ENCODE measurements around the gene NRCAM.
"Not testable (repeated sequence)": the region's sequence is repeated elsewhere in the genome, so short reads cannot be mapped to it uniquely, and the experiment has no call there.

The NRCAM gene

GRCh38 chr7:108479751-108480150, 23.5 kb upstream of the NRCAM start:
- TF ChIP-seq BHLHE40 (IDR thresholded peaks at IDR 0.05; ENCODE audit: borderline replicate concordance) (no peak), FOXA1 (IDR thresholded peaks at IDR 0.05) (no peak), TARDBP (IDR thresholded peaks at IDR 0.05) (no peak), PKNOX1 (IDR thresholded peaks at IDR 0.05) (no peak), HDGF (IDR thresholded peaks at IDR 0.05; ENCODE audit: borderline replicate concordance) (no peak), SP1 (IDR thresholded peaks at IDR 0.05) (no peak), ARNT (IDR thresholded peaks at IDR 0.05) (no peak), NFRKB (IDR thresholded peaks at IDR 0.05) (no peak), SUZ12 (IDR thresholded peaks at IDR 0.05) (no peak), FOXM1 (IDR thresholded peaks at IDR 0.05; ENCODE audit: borderline replicate concordance) (no peak), L3MBTL2 (conservative IDR thresholded peaks at IDR 0.05) (no peak), FOXK2 (IDR thresholded peaks at IDR 0.05) (no peak), CTBP1 (IDR thresholded peaks at IDR 0.05; ENCODE audit: borderline replicate concordance) (no peak)
- ChIA-PET CTCF (interaction anchor here (1.5 kb wide), 1 partner anchor 17 kb away, joined by 4 read pairs; no protein-coding TSS in a partner anchor), POLR2A (no interaction called here)
- DNase-seq (ENCODE audit: extremely low spot score): no peak

GRCh38 chr7:108479118-108479517, 22.9 kb upstream of the NRCAM start:
- ChIA-PET POLR2A (no interaction called here), CTCF (interaction anchor here (1.5 kb wide), 1 partner anchor 17 kb away, joined by 4 read pairs; no protein-coding TSS in a partner anchor)
- TF ChIP-seq ELF4 (IDR thresholded peaks at IDR 0.05) (no peak), ZNF384 (IDR thresholded peaks at IDR 0.05) (no peak), BHLHE40 (IDR thresholded peaks at IDR 0.05; ENCODE audit: borderline replicate concordance) (no peak), NFRKB (IDR thresholded peaks at IDR 0.05) (no peak), FOXK2 (IDR thresholded peaks at IDR 0.05) (no peak), FOXA1 (IDR thresholded peaks at IDR 0.05) (no peak), PKNOX1 (IDR thresholded peaks at IDR 0.05) (no peak), TARDBP (IDR thresholded peaks at IDR 0.05) (no peak), ARNT (IDR thresholded peaks at IDR 0.05) (no peak), L3MBTL2 (conservative IDR thresholded peaks at IDR 0.05) (no peak)
- no peak for DNase-seq (ENCODE audit: extremely low spot score)

GRCh38 chr7:108468246-108468645, 12.0 kb upstream of the NRCAM start:
- no peak for TF ChIP-seq CTBP1 (IDR thresholded peaks at IDR 0.05; ENCODE audit: borderline replicate concordance)
- TF ChIP-seq SP1 (IDR thresholded peaks at IDR 0.05): no peak
- TF ChIP-seq PKNOX1 (IDR thresholded peaks at IDR 0.05): no peak
- TF ChIP-seq FOXK2 (IDR thresholded peaks at IDR 0.05): no peak
- no peak for TF ChIP-seq ARNT (IDR thresholded peaks at IDR 0.05)
- TF ChIP-seq HDGF (IDR thresholded peaks at IDR 0.05; ENCODE audit: borderline replicate concordance): no peak
- TF ChIP-seq L3MBTL2 (conservative IDR thresholded peaks at IDR 0.05): no peak
- TF ChIP-seq NFRKB (IDR thresholded peaks at IDR 0.05): no peak
- no peak for TF ChIP-seq TARDBP (IDR thresholded peaks at IDR 0.05)
- no peak for TF ChIP-seq FOXM1 (IDR thresholded peaks at IDR 0.05; ENCODE audit: borderline replicate concordance)
- TF ChIP-seq BHLHE40 (IDR thresholded peaks at IDR 0.05; ENCODE audit: borderline replicate concordance): no peak
- no peak for TF ChIP-seq LEF1 (IDR thresholded peaks at IDR 0.05; ENCODE audit: borderline replicate concordance)
- TF ChIP-seq ZNF384 (IDR thresholded peaks at IDR 0.05): no peak
- TF ChIP-seq FOXA1 (IDR thresholded peaks at IDR 0.05): no peak
- TF ChIP-seq SUZ12 (IDR thresholded peaks at IDR 0.05): no peak
- no peak for TF ChIP-seq ELF4 (IDR thresholded peaks at IDR 0.05)
- POLR2A ChIA-PET: no interaction called here
- no peak for DNase-seq (ENCODE audit: extremely low spot score)
- CTCF ChIA-PET: interaction anchor here (0.6 to 1.0 kb wide), 2 partner anchors 8 to 9 kb away, joined by 3 to 7 read pairs; no protein-coding TSS in a partner anchor

GRCh38 chr7:108467391-108467790, 11.2 kb upstream of the NRCAM start:
- CTCF ChIA-PET: no interaction called here
- DNase-seq (ENCODE audit: extremely low spot score): no peak
- POLR2A ChIA-PET: no interaction called here
- TF ChIP-seq FOXM1 (IDR thresholded peaks at IDR 0.05; ENCODE audit: borderline replicate concordance): no peak
- no peak for TF ChIP-seq ELF4 (IDR thresholded peaks at IDR 0.05)
- TF ChIP-seq LEF1 (IDR thresholded peaks at IDR 0.05; ENCODE audit: borderline replicate concordance): no peak
- no peak for TF ChIP-seq CTBP1 (IDR thresholded peaks at IDR 0.05; ENCODE audit: borderline replicate concordance)
- no peak for TF ChIP-seq SP1 (IDR thresholded peaks at IDR 0.05)
- no peak for TF ChIP-seq FOXK2 (IDR thresholded peaks at IDR 0.05)
- no peak for TF ChIP-seq FOXA1 (IDR thresholded peaks at IDR 0.05)
- no peak for TF ChIP-seq TARDBP (IDR thresholded peaks at IDR 0.05)
- no peak for TF ChIP-seq PKNOX1 (IDR thresholded peaks at IDR 0.05)
- no peak for TF ChIP-seq HDGF (IDR thresholded peaks at IDR 0.05; ENCODE audit: borderline replicate concordance)
- no peak for TF ChIP-seq BHLHE40 (IDR thresholded peaks at IDR 0.05; ENCODE audit: borderline replicate concordance)
- TF ChIP-seq ZNF384 (IDR thresholded peaks at IDR 0.05): no peak

GRCh38 chr7:108466322-108466721, 10.1 kb upstream of the NRCAM start:
- CTCF ChIA-PET; DNase-seq (ENCODE audit: extremely low spot score); POLR2A ChIA-PET: not testable (repeated sequence)

- TF ChIP-seq PKNOX1 (IDR thresholded peaks at IDR 0.05): no peak
- no peak for TF ChIP-seq FOXA1 (IDR thresholded peaks at IDR 0.05)
- no peak for TF ChIP-seq TARDBP (IDR thresholded peaks at IDR 0.05)
- TF ChIP-seq HDGF (IDR thresholded peaks at IDR 0.05; ENCODE audit: borderline replicate concordance): no peak
- no peak for TF ChIP-seq ARNT (IDR thresholded peaks at IDR 0.05)
- TF ChIP-seq FOXM1 (IDR thresholded peaks at IDR 0.05; ENCODE audit: borderline replicate concordance): no peak
- TF ChIP-seq LEF1 (IDR thresholded peaks at IDR 0.05; ENCODE audit: borderline replicate concordance): no peak
- no peak for TF ChIP-seq SP1 (IDR thresholded peaks at IDR 0.05)
- no peak for TF ChIP-seq BHLHE40 (IDR thresholded peaks at IDR 0.05; ENCODE audit: borderline replicate concordance)
- no peak for TF ChIP-seq FOXK2 (IDR thresholded peaks at IDR 0.05)
- ChIA-PET POLR2A (no interaction called here), CTCF (no interaction called here)
- DNase-seq (ENCODE audit: extremely low spot score): no peak
These were observed 8.5 kb upstream of the NRCAM start for GRCh38 chr7:108464743-108465142.
